ENCODE data around the gene ZNF334.

ZNF334 gene

GRCh38 chr20:46545077-46545826 lies 31.9 kb upstream of the ZNF334 start:
- no peak for DNase-seq

- no peak for DNase-seq
These were observed 31.2 kb upstream of the ZNF334 start for GRCh38 chr20:46544576-46544975.

- no peak for DNase-seq
These were observed 30.6 kb upstream of the ZNF334 start for GRCh38 chr20:46543959-46544358.

GRCh38 chr20:46543033-46543432 lies 29.7 kb upstream of the ZNF334 start:
- no peak for DNase-seq

- DNase-seq: no peak
These were observed 28.0 kb upstream of the ZNF334 start for GRCh38 chr20:46541229-46541935.

- no peak for DNase-seq
These were observed 25.8 kb upstream of the ZNF334 start for GRCh38 chr20:46539113-46539512.

GRCh38 chr20:46530640-46531039 lies 17.3 kb upstream of the ZNF334 start:
- no peak for DNase-seq

GRCh38 chr20:46523696-46524328 lies 10.5 kb upstream of the ZNF334 start:
- DNase-seq: no peak

- DNase-seq: no peak
These were observed 9.7 kb upstream of the ZNF334 start for GRCh38 chr20:46523108-46523507.

GRCh38 chr20:46520976-46521579 lies 7.7 kb upstream of the ZNF334 start:
- peak; percentile 15 to 18 for DNase-seq

GRCh38 chr20:46520540-46520939 lies 7.2 kb upstream of the ZNF334 start:
- DNase-seq: no peak

GRCh38 chr20:46519471-46520068 lies 6.2 kb upstream of the ZNF334 start:
- no peak for DNase-seq

- DNase-seq: no peak
These were observed 3.8 kb downstream of the ZNF334 start for GRCh38 chr20:46509523-46509922.

GRCh38 chr20:46507760-46508407 lies 5.5 kb downstream of the ZNF334 start:
- DNase-seq: no peak

- DNase-seq: no peak
These were observed 7.9 kb downstream of the ZNF334 start for GRCh38 chr20:46505506-46505905.

- DNase-seq: no peak
These were observed 11.4 kb downstream of the ZNF334 start for GRCh38 chr20:46501961-46502360.

- DNase-seq: no peak
These were observed 11.9 kb downstream of the ZNF334 start for GRCh38 chr20:46501337-46501942.

GRCh38 chr20:46494077-46494476 lies 19.3 kb downstream of the ZNF334 start:
- no peak for DNase-seq

GRCh38 chr20:46491354-46491753 lies 22.0 kb downstream of the ZNF334 start:
- no peak for DNase-seq

GRCh38 chr20:46488451-46488850 lies 24.9 kb downstream of the ZNF334 start:
- no peak for DNase-seq

- DNase-seq: no peak
These were observed 25.7 kb downstream of the ZNF334 start for GRCh38 chr20:46487628-46488027.

GRCh38 chr20:46485431-46485830 lies 27.9 kb downstream of the ZNF334 start:
- DNase-seq: no peak

Data from stimulated activated CD4-positive, alpha-beta T cell treated with anti-CD3 and anti-CD28 coated beads, Interleukin-4, amount 100 ng/mL, for 4 hours (primary cell).